AG04450 (cell line): Measurements from ENCODE around the gene TUBB4A. TPM values are rescaled to one million over a fixed set of nuclear protein-coding genes. Genes with fewer than 3 reads are reported as not detected.

Experiments used
- CTCF ChIA-PET: fragments of 300-600, 350-600 bp; formaldehyde crosslinking; extraction: SDS; loops from one replicate; lab custom pipeline; 2022; ENCODE audit warnings: antibody characterized with exemption, inconsistent platforms; lab: Charles Lee
- POLR2A ChIA-PET: fragments of 350-600 bp; formaldehyde crosslinking; extraction: SDS; loops from one replicate; lab custom pipeline; 2021; ENCODE audit warnings: antibody characterized with exemption, inconsistent platforms; lab: Yijun Ruan, JAX
- DNase-seq: peaks from one replicate; pipeline ENCODE4 v3.0.0-alpha.2; 2011; ENCODE audit warnings: low read depth, low spot score
- H3K27ac ChIP-seq: one replicate; pipeline ENCODE4 v1.5.1; 2012; ENCODE audit warnings: low read depth, low read length, control low read depth
- H3K27me3 ChIP-seq: one replicate; pipeline ENCODE4 v1.6.0; 2012; ENCODE audit warnings: low read length; ENCODE audit not compliant: control insufficient read depth, insufficient read depth
- H3K4me3 ChIP-seq: 2 replicates; pipeline ENCODE4 v1.5.1; 2011; ENCODE audit warnings: mild to moderate bottlenecking, low read depth, low read length, control low read depth
- H3K9me3 ChIP-seq: 2 replicates; pipeline ENCODE4 v1.5.1; 2012; ENCODE audit warnings: low read length; ENCODE audit not compliant: control insufficient read depth, insufficient read depth
- polyA plus RNA-seq: library from polyadenylated mRNA; depleted of rRNA; stranded (reverse); fragments of >200 nt; gene quantifications from 2 replicates; pipeline ENCODE4 v1.2.3, GENCODE V29; 2011
- TF ChIP-seq, protein P1 (sequence below): IDR thresholded peaks from 2 replicates; pipeline ENCODE4 v1.5.1; 2011; ENCODE audit warnings: low read depth, low read length, control low read depth, inconsistent platforms

Gene TUBB4A
- polyA plus RNA-seq, 1 experiment = not detected

DNA sequence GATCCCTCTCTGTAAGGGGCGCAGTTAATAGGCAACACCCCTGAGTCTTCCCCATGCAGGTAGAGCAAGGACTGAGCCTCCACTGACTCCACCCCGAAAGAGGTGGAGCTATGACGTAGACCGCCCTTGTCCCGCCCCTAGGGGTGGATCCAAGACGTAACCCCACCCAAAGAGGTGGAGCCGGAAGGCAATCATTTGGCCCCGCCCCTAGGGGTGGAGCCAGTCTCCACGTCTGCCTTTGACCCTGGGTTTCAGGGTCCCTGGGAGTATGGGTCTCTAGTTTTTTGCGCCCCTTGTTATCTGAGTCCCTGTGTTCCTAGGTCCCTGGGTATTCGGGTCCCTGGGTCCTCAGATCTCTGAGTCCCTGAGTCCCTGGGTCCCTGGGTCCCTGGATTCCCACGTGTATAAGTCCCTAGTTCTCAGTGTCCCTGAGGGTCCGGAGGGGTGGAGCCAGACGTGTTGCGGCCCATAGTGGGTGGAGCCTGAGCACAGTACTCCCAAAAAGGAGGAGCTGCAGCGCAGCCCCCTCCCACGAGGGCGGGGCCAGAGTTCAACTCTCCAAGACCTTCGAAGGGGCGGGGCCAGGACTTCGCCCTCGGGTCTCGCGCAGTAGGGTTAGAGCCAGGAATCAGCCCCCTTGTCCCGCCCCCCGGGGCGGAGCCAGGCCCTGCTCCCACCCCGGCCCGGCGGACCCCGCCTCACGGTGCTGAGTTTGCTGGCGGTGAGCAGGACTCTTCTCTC is 25.8 kb downstream of the TUBB4A start:
- TF ChIP-seq, protein P1, sequence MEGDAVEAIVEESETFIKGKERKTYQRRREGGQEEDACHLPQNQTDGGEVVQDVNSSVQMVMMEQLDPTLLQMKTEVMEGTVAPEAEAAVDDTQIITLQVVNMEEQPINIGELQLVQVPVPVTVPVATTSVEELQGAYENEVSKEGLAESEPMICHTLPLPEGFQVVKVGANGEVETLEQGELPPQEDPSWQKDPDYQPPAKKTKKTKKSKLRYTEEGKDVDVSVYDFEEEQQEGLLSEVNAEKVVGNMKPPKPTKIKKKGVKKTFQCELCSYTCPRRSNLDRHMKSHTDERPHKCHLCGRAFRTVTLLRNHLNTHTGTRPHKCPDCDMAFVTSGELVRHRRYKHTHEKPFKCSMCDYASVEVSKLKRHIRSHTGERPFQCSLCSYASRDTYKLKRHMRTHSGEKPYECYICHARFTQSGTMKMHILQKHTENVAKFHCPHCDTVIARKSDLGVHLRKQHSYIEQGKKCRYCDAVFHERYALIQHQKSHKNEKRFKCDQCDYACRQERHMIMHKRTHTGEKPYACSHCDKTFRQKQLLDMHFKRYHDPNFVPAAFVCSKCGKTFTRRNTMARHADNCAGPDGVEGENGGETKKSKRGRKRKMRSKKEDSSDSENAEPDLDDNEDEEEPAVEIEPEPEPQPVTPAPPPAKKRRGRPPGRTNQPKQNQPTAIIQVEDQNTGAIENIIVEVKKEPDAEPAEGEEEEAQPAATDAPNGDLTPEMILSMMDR = no peak
- Histone ChIP-seq H3K27me3 (peaks cover 6% of the 10 kb centered on the region), H3K9me3 (peaks cover 23% of the 10 kb centered on the region), H3K27ac (no peak overlapping the region), H3K4me3 (no peak overlapping the region)
- POLR2A ChIA-PET = interaction anchor here (1.0 kb wide), 1 partner anchor 52 kb away, joined by 3 read pairs; the partner anchor contains the start of gene KHSRP
- DNase-seq = no peak
- CTCF ChIA-PET = no interaction called here

DNA sequence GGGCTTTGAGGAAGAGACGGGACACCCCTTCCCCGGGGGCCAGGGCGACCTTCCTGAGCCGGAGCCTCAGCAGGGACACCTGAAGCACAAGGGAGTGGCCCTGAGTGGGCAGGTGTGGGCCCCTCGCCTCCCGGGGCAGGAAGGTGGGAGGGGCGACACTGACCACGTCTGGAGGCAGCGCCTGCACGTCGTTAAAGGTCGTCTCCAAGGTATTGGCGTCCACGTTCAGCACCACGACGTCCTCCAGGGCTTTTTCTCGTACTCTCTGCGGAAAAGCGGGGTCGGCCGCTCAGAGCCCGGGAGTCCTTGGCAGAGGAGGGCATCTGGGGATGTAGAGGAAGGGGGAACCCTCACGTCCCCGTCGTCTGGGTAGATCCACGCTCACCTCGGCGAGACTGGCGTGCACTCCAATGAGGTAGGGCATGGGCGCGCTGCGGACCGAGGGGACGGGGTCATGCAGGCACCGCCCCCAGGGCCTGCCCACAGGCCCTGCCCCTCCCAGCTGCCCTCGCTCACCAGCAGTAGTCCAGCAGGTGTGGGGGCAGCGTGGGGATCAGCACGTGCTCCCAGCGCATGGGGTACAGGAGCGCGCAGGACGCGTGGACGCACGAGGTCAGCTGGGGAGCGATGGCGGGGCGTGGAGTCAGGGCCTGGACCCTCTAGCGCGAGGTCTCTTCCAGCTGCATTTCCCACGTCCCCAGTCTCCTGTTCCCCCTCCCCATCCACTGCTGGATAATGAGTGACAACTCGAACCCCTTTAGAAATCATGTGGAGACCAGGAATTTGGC is 26.6 kb downstream of the TUBB4A start:
- DNase-seq = no peak
- ChIA-PET CTCF (no interaction called here), POLR2A (interaction anchor here (1.0 kb wide), 1 partner anchor 51 kb away, joined by 3 read pairs; the partner anchor contains the start of gene KHSRP)
- Histone ChIP-seq H3K27ac (no peak overlapping the region), H3K4me3 (no peak overlapping the region), H3K27me3 (peaks cover 6% of the 10 kb centered on the region), H3K9me3 (peaks cover 23% of the 10 kb centered on the region)
- TF ChIP-seq, protein P1 = no peak

DNA sequence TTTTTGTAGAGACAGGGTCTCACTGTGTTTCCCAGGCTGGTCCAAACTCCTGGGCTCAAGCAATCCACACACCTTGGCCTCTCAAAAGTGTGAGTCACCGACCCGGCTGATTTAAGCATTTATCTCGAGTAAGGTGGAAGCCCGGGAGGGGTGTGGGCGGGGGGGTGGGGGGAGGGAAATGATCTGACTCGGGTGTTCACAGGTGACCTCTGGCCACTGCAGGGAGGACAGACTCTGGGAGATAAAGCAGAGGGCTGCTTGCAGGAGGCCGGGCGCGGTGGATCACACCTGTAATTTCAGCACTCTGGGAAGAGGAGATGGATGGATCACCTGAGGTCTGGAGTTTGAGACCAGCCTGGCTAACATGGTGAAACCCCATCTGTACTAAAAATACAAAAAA is 28.5 kb downstream of the TUBB4A start:
- Histone ChIP-seq H3K4me3 (no peak overlapping the region), H3K9me3 (peaks cover 21% of the 10 kb centered on the region), H3K27ac (no peak overlapping the region), H3K27me3 (peaks cover 9% of the 10 kb centered on the region)
- no peak for DNase-seq
- CTCF ChIA-PET = no interaction called here
- POLR2A ChIA-PET = interaction anchor here (0.7 to 1.0 kb wide), 2 partner anchors 57 to 851 kb away, joined by 3 to 4 read pairs; partner anchors contain the start of genes SAFB2 and TNFSF9
- TF ChIP-seq, protein P1 = no peak

DNA sequence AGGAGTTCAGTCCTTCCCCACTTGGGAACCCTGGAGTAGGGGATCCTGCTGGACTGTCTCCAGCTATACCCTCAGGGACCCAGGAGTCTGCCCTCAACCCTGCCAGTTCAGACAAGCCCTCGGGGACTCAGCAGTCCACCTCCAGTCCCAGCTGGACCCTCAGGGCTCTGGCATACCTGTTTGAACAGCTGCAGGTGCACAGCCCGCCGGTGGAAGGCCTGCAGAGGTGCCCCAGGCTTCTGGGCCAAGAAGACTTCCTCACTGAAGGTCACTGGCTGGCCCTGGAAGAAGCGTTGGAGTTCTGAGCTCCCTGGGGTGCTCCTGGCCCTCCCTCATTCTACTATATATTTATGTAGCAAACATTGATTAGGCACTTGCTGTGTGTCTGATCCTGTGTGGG is 29.4 kb downstream of the TUBB4A start:
- peaks cover 9% of the 10 kb centered on the region for H3K27me3 ChIP-seq
- peaks cover 21% of the 10 kb centered on the region for H3K9me3 ChIP-seq
- DNase-seq = no peak
- CTCF ChIA-PET = interaction anchor here (0.6 kb wide), 1 partner anchor 431 kb away, joined by 6 read pairs; no protein-coding TSS in a partner anchor
- no peak overlapping the region for H3K4me3 ChIP-seq
- TF ChIP-seq, protein P1 = no peak
- H3K27ac ChIP-seq = no peak overlapping the region
- POLR2A ChIA-PET = interaction anchor here (1.0 kb wide), 1 partner anchor 58 kb away, joined by 4 read pairs; the partner anchor contains the start of gene TNFSF9
